PC-3 (cell line): ENCODE data around the gene SBK1. TPM values are rescaled to one million over a fixed set of nuclear protein-coding genes. Genes with fewer than 3 reads are reported as not detected.

Experiments used
- ATAC-seq: fragments of 200-7000 bp; cut with Tn5 transposase; 2 replicates; pipeline ENCODE4 v1.9.1; 2020; ENCODE audit warnings: mild to moderate bottlenecking, moderate library complexity
- BruUV-seq: library from RNA; stranded (reverse); fragments of 400-500 nt; replicated peaks from 2 replicates; lab custom pipeline; 2021; lab: Mats Ljungman, UMichigan
- CTCF ChIA-PET: fragments of 300-600 bp; sonication (Branson Sonifier 250); formaldehyde crosslinking; loops from one replicate; lab custom pipeline; 2022; ENCODE audit warnings: antibody characterized with exemption; lab: Charles Lee
- POLR2A ChIA-PET: fragments of 300-600 bp; sonication (Branson Sonifier 250); formaldehyde crosslinking; loops from one replicate; lab custom pipeline; 2022; ENCODE audit warnings: antibody characterized with exemption; ENCODE audit not compliant: unreplicated experiment; lab: Charles Lee
- DNase-seq: peaks from one replicate; pipeline ENCODE4 v3.0.0-alpha.2; 2015
- H2AFZ ChIP-seq: fragments of 300-600 bp; sonication (generic); 2 replicates; pipeline ENCODE4 v1.6.0; 2016; ENCODE audit warnings: antibody characterized with exemption, low read length
- H3F3A ChIP-seq: fragments of 300-600 bp; sonication (generic); one replicate; pipeline ENCODE4 v1.6.0; 2017; ENCODE audit warnings: antibody characterized with exemption, low read length, control low read depth, mild to moderate bottlenecking; ENCODE audit not compliant: unreplicated experiment
- H3K27ac ChIP-seq: fragments of 300-600 bp; sonication (generic); 2 replicates; pipeline ENCODE4 v1.5.1; 2016; ENCODE audit warnings: mild to moderate bottlenecking, low read length
- H3K27me3 ChIP-seq: fragments of 300-600 bp; sonication (generic); 2 replicates; pipeline ENCODE4 v1.6.1; 2016; ENCODE audit warnings: low read length, mixed read lengths
- H3K36me3 ChIP-seq: fragments of 300-600 bp; sonication (generic); 2 replicates; pipeline ENCODE4 v1.6.1; 2016; ENCODE audit warnings: low read depth, mixed run types, low read length, mixed read lengths
- H3K4me1 ChIP-seq: fragments of 300-600 bp; sonication (generic); 2 replicates; pipeline ENCODE4 v1.5.1; 2016; ENCODE audit warnings: low read length; ENCODE audit not compliant: insufficient read depth
- H3K4me2 ChIP-seq: fragments of 300-600 bp; sonication (generic); 2 replicates; pipeline ENCODE4 v1.6.0; 2016; ENCODE audit warnings: low read length
- H3K4me3 ChIP-seq: fragments of 300-600 bp; sonication (generic); 2 replicates; pipeline ENCODE4 v1.5.1; 2016; ENCODE audit warnings: mild to moderate bottlenecking, low read length, mixed read lengths
- H3K79me2 ChIP-seq: fragments of 300-600 bp; sonication (generic); 2 replicates; pipeline ENCODE4 v1.6.1; 2017; ENCODE audit warnings: low read length, mixed read lengths
- H3K9ac ChIP-seq: fragments of 300-600 bp; sonication (generic); 2 replicates; pipeline ENCODE4 v1.6.0; 2016; ENCODE audit warnings: mild to moderate bottlenecking, low read length
- H3K9me2 ChIP-seq: fragments of 300-600 bp; sonication (generic); replicated peaks from 2 replicates; pipeline ENCODE4 v1.6.1; 2016; ENCODE audit warnings: mixed run types, low read length, mixed read lengths
- H3K9me3 ChIP-seq: fragments of 300-600 bp; sonication (generic); 2 replicates; pipeline ENCODE4 v1.6.1; 2016; ENCODE audit warnings: low read length, mixed read lengths
- H4K20me1 ChIP-seq: fragments of 300-600 bp; sonication (generic); 2 replicates; pipeline ENCODE4 v1.6.1; 2016; ENCODE audit warnings: low read length, mixed read lengths
- EZH2 ChIP-seq: fragments of 300-600 bp; sonication (generic); IDR thresholded peaks from one replicate; pipeline ENCODE4 v1.6.1; 2017; ENCODE audit warnings: antibody characterized with exemption, mild to moderate bottlenecking, low read length; ENCODE audit not compliant: unreplicated experiment
- EZH2phosphoT487 ChIP-seq: fragments of 300-600 bp; sonication (generic); IDR thresholded peaks from 2 replicates; pipeline ENCODE4 v1.6.1; 2018; ENCODE audit warnings: mild to moderate bottlenecking, antibody characterized with exemption, low read length, borderline replicate concordance
- intact Hi-C: fragments of 100-400 bp; cut with micrococcal nuclease; formaldehyde crosslinking; loops from 2 replicates; pipeline ENCODE4 v1.9.0; 2023
- total RNA-seq: library from RNA; depleted of rRNA; stranded (reverse); fragments of >200 nt; gene quantifications from 2 replicates; pipeline ENCODE4 v1.2.3, GENCODE V29; 2014
- TF ChIP-seq, protein P1 (sequence below): fragments of 300-600 bp; sonication (generic); conservative IDR thresholded peaks from 2 replicates; pipeline ENCODE4 v1.5.1; 2017; ENCODE audit warnings: antibody characterized with exemption, low read depth, mild to moderate bottlenecking, low read length

The SBK1 gene
- total RNA-seq, 1 experiment from 2014 or later = 0.95 TPM

DNA sequence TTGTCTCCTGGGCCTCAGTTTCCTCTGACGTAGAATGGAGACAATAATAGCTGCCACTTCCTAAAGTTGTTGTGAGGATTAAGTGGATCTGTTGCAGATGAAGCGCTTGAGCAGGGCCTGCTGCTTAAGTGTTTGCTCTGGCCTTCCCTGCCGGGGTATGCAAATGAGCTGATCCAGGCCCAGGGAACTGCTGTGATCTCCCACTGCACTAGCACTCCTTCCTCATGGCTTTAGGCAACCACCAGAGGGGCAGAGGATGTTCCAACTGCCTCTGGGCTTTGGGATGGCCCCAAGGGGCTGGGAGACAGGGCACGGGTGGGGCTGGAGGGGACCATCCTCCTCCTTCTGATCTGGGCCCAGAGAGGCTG lies 6.2 kb downstream of the SBK1 start:
- intact Hi-C loops = no loop called here
- H3K27ac ChIP-seq = no peak overlapping the region
- no peaks in the 10 kb centered on the region for H3K9me2 ChIP-seq
- no peak overlapping the region for H3K4me3 ChIP-seq
- H3K36me3 ChIP-seq = no peaks in the 10 kb centered on the region
- DNase-seq (no peak), ATAC-seq (no peak)
- H3K9ac ChIP-seq = no peak overlapping the region
- no TSS peak for BruUV-seq
- H3K9me3 ChIP-seq = no peaks in the 10 kb centered on the region
- no peak overlapping the region for H3K4me2 ChIP-seq
- no peaks in the 10 kb centered on the region for H3K79me2 ChIP-seq
- no peak overlapping the region for H2AFZ ChIP-seq
- H4K20me1 ChIP-seq = no peaks in the 10 kb centered on the region
- H3K4me1 ChIP-seq = no peaks in the 10 kb centered on the region
- H3F3A ChIP-seq = no peaks in the 10 kb centered on the region
- CTCF ChIA-PET = no interaction called here
- TF ChIP-seq, protein P1, sequence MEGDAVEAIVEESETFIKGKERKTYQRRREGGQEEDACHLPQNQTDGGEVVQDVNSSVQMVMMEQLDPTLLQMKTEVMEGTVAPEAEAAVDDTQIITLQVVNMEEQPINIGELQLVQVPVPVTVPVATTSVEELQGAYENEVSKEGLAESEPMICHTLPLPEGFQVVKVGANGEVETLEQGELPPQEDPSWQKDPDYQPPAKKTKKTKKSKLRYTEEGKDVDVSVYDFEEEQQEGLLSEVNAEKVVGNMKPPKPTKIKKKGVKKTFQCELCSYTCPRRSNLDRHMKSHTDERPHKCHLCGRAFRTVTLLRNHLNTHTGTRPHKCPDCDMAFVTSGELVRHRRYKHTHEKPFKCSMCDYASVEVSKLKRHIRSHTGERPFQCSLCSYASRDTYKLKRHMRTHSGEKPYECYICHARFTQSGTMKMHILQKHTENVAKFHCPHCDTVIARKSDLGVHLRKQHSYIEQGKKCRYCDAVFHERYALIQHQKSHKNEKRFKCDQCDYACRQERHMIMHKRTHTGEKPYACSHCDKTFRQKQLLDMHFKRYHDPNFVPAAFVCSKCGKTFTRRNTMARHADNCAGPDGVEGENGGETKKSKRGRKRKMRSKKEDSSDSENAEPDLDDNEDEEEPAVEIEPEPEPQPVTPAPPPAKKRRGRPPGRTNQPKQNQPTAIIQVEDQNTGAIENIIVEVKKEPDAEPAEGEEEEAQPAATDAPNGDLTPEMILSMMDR = no peak
- TF ChIP-seq EZH2phosphoT487 = no peak
- TF ChIP-seq EZH2 = no peak
- POLR2A ChIA-PET = no interaction called here
- H3K27me3 ChIP-seq = no peaks in the 10 kb centered on the region

DNA sequence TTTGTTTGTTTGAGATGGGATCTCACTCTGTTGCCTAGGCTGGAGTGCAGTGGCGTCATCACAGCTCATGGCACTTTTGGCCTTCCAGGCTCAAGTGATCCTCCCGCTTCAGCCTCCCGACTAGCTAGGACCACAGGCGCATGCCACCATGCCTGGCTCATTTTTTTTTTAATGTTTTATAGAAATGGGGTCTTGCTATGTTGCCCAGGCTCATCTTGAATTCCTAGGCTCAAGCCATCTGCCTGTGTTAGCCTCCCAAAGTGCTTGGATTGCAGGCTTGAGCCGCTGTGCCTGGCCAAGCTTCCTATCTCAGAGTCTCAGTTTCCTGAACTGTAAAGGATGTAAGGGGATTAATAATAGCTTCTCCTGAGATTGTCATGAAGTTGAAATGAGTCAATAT lies 8.0 kb downstream of the SBK1 start:
- Histone ChIP-seq H3K79me2 (no peaks in the 10 kb centered on the region), H3K9me3 (no peaks in the 10 kb centered on the region), H3K9ac (no peak overlapping the region), H3K27ac (no peak overlapping the region), H3K27me3 (no peaks in the 10 kb centered on the region), H3K9me2 (no peaks in the 10 kb centered on the region), H2AFZ (no peak overlapping the region), H4K20me1 (no peaks in the 10 kb centered on the region), H3F3A (no peaks in the 10 kb centered on the region), H3K4me3 (no peak overlapping the region), H3K4me1 (no peaks in the 10 kb centered on the region), H3K4me2 (no peak overlapping the region), H3K36me3 (no peaks in the 10 kb centered on the region)
- intact Hi-C loops = no loop called here
- CTCF ChIA-PET = interaction anchor here (0.7 kb wide), 1 partner anchor 11 kb away, joined by 3 read pairs; no protein-coding TSS in a partner anchor
- TF ChIP-seq EZH2 (no peak), EZH2phosphoT487 (no peak)
- TF ChIP-seq, protein P1 = no peak
- DNase-seq = no peak
- BruUV-seq = no TSS peak
- ATAC-seq = no peak
- POLR2A ChIA-PET = no interaction called here

DNA sequence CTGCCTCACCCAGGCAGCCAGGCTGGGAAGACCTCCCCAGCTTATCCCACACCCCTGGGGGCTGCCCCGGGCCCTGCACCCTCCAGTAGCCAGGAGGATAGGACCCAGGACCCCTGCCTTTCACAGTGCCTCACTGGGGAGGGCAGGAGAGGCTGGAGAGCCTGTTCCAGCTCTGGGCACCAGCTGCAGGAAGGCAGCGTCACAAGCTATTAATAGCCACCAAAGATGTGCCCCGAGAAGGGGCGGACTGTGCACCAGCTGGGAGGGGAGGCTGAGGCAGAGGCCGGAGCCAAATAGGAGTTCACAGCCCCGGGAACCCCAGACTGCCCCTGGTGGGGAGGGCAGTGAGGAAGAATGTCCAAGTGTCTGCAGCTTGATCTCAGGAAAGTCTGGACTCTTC lies 8.8 kb downstream of the SBK1 start:
- no TSS peak for BruUV-seq
- Histone ChIP-seq H3K27me3 (no peaks in the 10 kb centered on the region), H3K36me3 (no peaks in the 10 kb centered on the region), H3K27ac (no peak overlapping the region), H3K4me3 (no peak overlapping the region), H4K20me1 (no peaks in the 10 kb centered on the region), H3F3A (no peaks in the 10 kb centered on the region), H3K9me3 (no peaks in the 10 kb centered on the region), H3K4me1 (no peaks in the 10 kb centered on the region), H2AFZ (no peak overlapping the region), H3K9ac (no peak overlapping the region), H3K4me2 (no peak overlapping the region), H3K79me2 (no peaks in the 10 kb centered on the region), H3K9me2 (no peaks in the 10 kb centered on the region)
- ChIA-PET CTCF (interaction anchor here (0.7 kb wide), 1 partner anchor 10 kb away, joined by 3 read pairs; no protein-coding TSS in a partner anchor), POLR2A (no interaction called here)
- no peak for DNase-seq
- intact Hi-C loops = no loop called here
- TF ChIP-seq EZH2phosphoT487 (no peak), EZH2 (no peak)
- TF ChIP-seq, protein P1 = no peak
- ATAC-seq = no peak
